Lung microvascular endothelial cell (primary cell): ENCODE results near the gene FAM186B. TPM values are rescaled to one million over a fixed set of nuclear protein-coding genes. Genes with fewer than 3 reads are reported as not detected.
"Not testable (repeated sequence)": the region's sequence is repeated elsewhere in the genome, so short reads cannot be mapped to it uniquely, and the experiment has no call there.

Source experiments
- DNase-seq, 2 donors: peaks; one replicate each; pipeline versions ENCODE4 v3.0.0 to v3.0.0-alpha.2; 2010; ENCODE audit warnings: low read depth in 2 of 2
- total RNA-seq: library from RNA; depleted of rRNA; stranded (reverse); fragments of >200 nt; gene quantifications from 2 replicates; pipeline ENCODE4 v1.2.1, GENCODE V29; 2014

FAM186B gene, protein sequence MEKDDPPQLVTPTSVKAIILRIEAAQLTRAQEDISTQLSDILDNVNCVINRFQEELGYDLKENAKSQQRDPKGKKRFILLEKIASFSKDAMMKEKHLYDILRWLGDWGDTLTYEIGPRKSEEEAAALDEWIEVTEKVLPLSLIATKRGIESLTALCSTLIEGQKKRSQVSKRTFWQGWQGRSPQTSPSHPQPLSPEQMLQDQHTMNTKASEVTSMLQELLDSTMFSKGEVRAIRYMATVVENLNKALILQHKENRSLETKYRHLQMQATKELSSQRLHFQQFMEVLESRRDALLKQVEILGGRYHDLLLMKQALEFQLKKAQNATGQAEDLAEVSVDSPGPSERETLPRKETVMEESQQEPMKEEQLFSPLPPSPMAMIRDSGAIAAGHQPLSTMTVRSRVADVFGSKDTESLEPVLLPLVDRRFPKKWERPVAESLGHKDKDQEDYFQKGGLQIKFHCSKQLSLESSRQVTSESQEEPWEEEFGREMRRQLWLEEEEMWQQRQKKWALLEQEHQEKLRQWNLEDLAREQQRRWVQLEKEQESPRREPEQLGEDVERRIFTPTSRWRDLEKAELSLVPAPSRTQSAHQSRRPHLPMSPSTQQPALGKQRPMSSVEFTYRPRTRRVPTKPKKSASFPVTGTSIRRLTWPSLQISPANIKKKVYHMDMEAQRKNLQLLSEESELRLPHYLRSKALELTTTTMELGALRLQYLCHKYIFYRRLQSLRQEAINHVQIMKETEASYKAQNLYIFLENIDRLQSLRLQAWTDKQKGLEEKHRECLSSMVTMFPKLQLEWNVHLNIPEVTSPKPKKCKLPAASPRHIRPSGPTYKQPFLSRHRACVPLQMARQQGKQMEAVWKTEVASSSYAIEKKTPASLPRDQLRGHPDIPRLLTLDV
- under 0.01 and 0.22 TPM in 2 replicates for total RNA-seq

DNA sequence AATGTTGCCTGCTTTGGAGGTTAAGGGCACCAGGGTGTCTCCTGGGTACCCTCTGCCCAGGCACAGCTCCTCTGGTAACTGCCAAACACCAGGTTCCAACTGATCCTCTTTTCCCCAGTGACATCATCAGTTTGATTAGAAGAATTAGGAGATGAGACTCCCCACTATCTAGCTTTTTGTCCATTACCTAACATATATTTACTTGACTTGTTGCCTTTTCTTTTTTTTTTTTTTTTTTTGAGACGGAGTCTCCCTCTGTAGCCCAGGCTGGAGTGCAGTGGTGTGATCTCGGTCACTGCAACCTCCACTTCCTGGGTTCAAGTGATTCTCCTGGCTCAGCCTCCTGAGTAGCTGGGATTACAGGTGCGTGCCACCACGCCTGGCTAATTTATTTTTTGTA lies at the start of gene FAM186B:
TSS of gene FAM186B (minus strand) at position 101 of the 400 bp plus-strand sequence. CDS start 162 bp downstream, outside the sequence.
- not testable (repeated sequence) for DNase-seq

DNA sequence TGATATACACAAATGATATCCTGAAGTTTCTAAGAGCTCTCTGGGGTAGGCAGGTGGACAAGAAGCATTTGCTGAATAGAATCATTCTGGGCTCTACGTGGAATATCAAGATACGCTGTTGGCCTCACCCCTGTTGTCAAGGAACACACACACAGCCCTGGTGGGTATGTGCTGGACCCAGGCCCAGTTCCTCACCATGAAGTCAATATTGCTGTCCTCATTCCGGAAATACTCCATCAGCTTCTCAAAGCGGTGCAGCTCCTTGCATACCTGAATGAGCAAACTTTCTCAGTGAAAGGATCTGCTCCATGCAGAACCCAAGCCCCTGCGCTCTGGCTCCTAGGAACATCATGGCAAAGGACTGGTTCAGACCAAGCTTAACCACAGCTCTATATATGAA lies 49.3 kb upstream of the FAM186B start:
- DNase-seq = peak in 1 of 2 donors; percentile 36

DNA sequence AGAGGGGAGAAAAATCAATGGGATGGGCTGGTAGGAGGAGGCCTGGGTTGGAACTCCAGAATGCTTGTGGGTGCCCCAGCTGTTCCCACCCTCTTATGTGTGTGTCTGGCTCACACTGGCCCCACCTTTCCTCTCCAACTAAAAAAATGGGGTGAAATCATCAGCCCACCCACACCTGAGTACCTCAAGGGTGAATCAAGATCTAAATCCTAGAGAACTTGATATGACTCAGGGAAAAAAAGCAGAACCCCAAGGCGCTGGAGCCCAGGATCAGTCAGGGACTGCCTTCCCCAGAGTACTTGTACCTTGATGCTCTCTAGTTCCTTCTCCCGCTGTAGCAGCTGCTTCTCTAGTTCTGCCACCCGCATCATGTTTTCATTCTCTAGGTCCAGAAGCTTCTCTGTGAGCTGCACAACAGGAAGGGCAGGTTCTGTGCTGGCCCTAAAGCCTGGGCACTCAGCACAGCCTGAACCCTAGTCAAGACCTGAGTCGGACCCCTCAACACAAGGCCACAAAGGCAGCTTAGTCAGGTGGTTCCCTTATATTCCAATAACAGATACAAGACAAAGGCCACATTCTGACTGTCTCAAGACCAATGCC lies 47.6 kb upstream of the FAM186B start:
- no peak for DNase-seq

DNA sequence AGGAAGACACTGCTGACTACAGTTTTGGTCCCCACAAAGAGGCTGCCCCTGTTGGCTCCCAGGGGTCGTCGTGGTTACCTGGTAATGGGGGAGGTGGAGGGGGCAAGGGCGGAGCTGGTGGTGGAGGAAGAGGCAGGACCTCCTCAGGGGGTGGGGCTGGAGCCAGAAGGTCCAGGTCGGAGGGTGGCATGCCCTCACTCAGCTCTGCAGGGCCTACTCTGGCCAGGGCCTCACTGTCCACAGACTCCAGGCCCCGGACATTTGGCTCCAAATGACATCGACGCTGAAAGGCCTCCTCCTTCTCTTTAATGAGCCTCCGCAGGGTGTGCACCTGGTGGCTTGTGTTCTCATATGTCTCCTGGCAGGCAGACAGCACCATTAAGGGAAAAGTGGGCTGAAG lies 46.4 kb upstream of the FAM186B start:
- DNase-seq = no peak

DNA sequence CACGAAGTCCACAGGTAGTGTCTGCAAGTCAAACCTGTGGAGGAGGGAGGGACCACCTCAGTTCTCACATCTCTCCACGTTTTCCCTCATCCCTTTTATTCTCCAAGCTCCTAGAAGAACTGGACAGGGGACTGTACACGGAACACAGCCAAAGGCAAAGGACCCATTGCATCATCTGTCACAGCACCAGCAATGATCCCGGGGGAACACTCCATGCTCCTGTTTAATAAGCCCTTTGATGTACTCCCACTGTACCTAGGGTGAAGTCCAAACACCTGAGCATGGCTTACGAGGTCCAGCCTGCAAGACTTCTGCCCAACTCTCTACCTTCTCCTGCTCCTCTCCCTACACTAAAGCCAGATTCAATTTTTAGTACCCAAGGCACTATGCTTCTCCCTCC lies 44.5 kb upstream of the FAM186B start:
- no peak for DNase-seq

DNA sequence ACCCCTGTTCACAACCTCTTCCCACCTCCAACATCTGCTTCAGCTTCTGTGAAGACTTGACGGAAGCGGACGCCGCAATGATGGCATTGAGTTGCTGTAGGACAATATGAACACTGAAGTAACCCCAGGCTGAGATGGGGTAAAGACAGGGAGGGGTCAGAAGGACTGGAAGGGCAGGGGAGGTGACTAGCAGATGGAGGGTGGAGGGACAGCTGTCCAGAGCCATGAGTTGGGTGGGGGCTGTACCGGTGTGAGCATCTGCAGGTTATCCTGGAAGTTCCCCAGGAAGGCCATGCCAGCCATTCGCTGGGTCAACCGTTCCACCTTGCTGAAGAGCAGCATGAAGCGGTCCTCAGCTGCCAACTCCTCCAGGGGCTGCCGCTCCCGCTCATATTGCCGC lies 44.0 kb upstream of the FAM186B start:
- no peak for DNase-seq

DNA sequence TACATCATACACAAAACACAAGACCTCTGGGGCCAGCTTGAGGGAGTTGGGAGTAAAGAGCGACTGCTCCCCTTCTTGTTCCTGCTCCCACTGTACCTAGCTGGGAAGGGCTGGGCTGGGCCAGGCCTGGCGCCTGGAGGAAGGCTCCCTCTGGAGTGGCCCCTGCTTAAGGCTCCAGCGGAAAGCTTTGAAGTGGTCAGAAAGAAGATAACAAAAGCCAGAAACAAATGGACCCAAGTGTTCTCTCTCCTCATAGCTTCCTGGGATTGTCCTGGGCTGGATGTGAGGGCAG lies 43.2 kb upstream of the FAM186B start:
- DNase-seq = no peak

DNA sequence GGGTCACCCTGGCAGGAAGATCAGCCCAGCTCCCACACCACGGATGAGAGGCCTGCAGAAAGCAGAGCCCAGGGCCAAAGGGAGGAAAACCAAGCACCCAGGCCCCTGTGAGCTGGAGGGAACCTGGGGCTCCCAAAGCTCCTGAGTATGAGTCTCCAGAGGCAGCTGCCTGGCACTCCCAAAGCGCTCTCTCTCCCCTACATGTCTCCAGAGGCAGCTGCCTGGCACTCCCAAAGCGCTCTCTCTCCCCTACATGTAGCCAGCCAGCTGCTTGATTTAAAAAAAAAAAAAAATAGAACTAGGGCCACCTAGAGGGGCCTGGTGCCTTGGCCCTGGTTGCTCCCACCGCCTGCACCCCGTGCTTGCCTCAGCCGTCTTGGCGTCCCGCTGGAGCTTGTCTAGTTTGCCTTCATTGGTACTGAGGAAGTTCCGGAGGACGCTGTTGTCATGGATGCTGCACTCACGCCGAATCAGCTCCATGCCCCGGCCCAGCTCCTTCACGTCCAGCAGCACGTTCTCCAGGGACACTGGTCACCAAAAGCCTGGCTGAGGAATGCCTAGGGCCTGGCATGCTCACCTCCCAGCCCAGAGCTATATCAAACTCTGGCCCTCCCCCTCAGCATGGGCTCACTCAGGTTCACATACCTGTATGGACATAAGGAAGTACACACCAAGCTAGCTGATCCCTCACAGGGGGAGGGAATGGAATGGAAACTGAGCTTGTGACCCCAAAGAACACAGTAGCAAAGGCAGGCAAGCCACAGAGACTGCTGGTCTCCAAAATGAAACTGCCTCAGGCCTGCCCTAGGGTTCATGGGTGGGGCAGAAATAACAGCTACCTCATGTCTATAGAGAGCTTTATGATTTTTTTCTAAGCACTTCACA lies 42.6 kb upstream of the FAM186B start:
- DNase-seq = peak in 1 of 2 donors; percentile 54

DNA sequence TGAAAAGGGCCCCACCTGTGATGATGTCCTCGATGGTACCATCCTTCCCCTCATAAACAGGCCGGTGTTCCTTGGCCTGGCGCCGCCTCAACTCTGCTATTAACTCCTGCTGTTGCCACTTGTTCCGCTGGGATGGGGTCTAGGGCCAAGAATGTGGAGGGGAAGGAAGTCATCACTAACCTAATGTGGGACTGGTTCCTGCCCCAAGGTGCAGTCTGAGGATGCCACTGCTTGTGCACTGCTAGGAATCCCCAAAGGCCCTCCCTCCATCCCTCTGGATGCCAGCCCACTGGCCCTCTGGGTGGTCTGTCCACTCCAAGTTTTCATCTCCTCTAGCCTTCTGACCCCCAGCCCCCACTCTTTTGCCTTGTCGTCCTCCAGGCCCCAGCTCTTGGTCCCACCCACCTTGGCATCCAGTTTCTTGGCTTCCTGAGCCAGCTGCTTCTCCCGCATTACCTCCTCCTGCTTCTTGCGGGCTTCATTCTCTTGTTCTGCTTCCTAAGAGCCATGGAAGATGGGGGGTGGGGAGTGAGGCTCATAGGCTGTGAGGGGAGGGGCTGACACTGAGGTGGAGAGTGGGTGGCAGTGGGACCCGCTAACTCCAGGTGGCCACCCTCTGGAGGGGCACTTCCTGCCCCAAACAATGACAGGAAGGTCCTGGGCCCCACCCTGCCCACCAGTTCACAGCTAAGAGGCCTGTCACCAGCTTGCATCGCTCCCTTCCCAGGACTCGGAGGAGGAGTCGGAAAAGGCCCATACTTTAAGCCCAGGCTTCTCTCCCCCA lies 41.6 kb upstream of the FAM186B start:
- DNase-seq = peak; percentile 19 to 53

DNA sequence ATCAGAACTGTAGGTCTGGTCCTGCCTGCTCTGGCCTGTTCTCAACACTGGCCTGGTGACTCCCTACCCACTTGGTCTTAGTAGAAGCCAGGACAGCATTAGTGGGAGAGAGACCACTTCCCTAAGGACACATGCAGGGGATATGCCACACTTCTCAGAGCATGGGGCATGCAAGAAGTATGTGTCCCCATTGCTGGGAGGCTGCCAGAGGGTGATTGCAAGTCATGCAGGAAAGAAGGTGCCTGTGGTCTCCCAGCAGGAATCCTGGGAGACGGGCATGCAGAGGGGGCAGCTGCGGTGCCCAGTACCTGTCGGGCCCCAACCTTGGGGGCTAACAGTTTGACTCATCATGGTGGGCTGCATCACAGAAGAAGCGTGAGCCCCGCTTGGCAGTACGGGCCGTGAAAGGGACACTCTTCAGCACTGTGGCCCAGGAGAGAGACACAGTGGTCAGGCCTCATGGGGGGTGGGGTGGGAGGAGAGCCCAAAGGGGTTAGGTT lies 40.9 kb upstream of the FAM186B start:
- DNase-seq = no peak

DNA sequence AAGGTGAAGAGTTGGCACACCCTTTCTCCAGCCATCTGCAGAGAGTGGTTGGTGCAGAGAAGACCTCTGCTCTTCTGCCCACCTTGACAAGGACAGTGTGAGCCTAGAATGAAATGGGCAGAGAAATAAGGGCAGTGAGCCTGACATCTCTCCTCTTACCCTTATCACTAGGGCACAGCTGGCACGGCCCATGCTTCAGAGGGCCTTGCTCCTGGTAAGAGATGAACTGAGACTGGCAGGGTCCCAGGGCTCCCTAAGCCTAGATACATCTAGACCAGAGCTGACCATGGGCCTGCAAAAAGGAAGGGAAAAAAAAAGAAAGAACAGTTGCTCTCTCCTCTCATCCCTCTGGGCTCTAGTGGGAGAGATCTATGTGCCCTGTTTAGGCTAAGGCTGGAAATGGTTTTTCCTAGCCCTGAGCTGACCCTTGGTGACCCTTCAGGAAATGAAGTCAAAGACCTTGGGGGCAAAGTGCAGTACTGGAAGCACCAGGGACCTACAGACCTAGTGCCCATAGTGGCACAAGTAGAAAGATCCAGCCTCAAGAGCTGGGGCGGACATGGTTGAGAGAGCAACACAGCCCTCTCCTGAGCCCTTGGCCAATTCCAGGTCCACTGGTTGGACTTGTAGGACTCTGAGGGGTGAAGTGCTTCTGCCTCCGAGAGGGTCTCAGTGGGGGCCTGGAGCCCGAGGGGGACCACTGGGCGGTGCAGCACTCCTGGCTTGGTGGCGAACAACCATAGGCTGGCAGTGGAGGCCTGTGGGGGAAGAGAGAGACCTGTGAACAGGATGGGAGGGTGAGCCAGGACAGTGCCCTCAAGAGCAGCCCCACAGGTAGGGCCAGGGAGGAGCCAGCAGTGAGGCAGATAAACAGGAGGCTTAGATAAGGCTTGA lies 40.0 kb upstream of the FAM186B start:
- DNase-seq = no peak

DNA sequence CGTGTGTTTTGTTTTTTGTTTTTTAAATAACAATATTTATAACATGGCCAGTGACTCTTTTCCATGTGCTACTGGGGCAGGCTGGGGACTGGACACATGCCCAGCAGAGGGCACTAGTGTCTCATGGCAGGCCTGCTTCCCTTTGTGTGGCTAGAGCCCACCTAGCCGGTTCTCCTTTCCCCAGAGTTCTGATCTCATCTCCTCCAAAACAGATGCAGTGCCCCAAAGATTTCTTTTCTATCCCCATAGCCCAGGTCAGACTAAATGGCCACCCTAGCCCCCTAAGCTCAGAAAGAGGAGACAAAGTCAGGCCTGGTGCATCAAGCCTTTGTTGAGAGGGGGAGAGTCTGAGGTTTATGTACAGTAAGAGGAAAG lies 39.2 kb upstream of the FAM186B start:
- peak; percentile 87 to 89 for DNase-seq

DNA sequence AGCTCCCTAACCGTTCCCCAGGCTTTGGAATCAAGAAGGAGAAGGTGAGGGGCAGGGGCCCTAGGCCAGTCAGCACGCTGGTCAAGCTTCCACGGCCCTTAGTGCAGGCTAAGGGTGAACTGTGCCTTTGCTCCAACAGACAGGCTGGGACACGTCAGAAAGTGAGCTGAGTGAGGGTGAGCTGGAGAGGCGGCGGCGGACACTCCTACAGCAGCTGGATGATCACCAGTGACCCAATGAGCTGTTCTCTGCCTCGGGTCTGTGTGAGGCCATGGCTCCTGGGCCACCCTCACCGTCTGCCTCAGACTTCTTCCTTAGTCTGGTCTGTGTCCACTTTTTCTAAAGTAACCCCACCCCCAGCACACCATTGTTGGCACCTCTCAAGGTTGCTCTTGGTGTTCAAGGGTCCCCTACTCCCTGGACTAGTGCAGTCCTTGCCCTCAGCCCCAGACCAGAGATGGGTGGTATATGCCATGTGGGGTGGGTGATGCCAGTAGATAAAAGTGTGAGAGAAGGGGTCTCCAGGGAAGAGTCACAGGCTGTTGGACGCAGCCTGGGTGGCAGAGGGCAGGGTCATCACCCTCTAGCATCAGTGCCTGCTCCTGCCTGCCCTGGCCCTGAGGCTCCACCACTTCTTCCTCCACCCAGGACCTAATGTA lies 38.7 kb upstream of the FAM186B start:
- DNase-seq = no peak

DNA sequence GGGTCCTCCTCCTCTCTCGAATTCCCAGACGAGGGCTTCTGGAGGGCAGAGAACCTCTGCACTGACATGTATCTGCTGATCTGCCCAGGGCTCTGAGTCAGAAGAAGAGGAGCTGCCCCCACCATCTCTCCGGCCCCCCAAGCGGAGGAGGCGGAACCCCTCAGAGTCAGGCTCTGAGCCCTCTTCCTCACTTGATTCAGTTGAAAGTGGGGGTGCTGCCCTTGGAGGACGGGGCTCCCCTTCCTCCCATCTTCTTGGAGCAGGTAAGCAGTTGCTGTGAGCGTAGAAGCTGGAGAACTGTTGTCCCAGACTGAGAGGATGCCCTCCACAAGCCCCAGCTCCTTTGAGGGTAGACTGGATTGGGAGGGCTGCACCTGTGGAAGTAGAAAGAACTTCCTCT lies 37.7 kb upstream of the FAM186B start:
- DNase-seq = no peak

DNA sequence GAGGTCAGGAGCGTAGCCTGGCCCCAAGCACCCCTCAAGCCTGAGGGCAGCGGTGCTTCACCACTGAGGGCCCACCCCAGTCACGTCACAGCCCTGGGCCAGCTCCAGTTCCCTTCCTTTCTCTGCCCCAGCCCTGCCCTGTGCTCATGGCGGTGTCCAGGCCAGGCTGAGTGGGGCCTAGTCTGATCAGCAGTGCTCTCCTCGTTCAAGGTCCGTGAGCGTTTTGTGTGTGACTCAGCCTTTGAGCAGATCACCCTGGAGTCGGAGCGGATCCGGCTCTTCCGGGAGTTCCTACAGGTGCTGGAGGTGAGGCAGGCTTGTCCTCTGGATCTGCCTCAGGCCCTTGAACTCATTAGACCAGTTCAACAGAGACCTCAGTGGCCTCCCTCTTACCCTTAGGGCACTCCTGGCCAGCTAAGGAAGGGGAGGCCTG lies 36.9 kb upstream of the FAM186B start:
- DNase-seq = no peak

DNA sequence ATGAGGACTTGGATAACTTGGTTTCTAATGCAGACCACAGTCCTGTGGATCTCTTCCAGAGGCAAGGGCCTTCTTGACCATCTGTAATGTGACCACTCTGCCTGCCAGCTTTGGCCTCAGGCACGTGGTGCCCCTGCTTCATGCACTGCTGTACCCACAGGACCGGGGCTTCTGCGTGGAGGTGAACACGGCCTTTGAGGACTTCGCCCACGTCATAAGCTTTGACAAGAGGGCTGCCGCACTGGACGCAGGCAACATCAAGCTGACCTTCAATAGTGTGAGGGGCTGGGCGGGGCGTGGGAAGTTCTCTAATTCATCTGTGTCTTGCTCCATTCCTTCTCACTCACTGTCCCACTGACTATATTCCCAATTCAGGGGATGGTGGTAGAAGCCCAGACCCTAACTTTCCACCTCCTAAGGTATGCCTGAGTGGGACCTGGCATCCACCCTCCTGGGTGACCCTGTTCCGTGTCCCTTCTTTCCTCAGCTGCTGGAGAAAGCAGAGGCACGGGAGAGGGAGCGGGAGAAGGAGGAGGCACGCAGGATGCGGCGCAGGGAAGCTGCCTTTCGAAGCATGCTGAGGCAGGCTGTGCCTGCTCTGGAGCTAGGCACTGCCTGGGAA lies 36.4 kb upstream of the FAM186B start:
- DNase-seq = no peak

DNA sequence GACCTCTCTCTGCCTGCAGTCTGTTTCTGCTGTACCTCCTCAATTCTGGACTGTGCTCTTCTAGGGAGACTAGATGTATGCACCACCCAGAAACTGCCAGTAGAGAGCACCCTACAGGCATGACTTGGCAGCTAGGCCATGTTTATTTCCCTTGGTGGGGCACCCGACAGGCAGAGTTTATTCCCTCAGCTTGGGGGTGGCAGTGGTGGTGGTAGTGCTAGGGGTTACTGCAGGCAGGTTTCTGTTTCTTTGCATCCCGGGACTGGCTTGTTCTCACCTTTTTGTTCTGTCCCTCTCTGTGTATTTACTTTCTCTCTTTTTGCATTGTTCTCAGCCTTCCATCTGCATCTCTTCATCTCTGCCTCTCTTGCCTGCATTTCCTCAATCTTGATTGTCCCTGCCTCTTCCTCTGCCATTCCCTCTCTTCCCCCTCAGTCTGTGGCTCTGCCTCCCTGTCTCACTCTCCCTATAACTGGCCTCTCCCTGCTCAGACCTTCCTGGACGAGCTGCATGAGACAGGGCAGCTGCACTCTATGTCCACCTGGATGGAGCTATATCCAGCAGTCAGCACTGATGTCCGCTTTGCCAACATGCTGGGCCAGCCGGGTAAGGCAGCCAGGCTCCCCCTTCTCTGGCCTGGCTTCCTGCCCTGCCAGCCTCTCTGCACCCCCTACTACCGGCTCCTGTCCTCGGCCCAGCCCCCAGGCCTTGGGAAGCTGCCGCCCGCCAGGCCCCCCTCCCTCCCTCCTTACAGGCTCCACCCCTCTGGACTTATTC lies 31.7 kb upstream of the FAM186B start:
- DNase-seq = peak; percentile 77 to 83

DNA sequence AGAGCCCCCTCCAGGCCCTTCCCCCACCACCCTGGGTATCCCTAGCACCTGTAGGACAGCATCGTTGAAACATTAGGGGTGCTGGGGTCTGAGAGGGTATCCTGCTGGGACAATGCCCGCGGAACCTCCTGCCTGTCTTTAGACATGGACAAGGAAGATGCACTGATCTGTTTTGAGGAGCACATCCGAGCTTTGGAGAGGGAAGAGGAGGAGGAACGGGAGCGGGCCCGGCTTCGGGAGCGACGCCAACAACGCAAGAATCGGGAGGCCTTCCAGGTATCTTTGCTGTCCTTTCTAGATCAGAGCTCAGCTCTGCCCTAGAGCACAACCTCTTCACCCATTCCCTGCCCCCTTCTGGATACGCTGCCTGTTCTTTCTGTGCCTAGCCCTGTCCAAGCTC lies 31.1 kb upstream of the FAM186B start:
- no peak for DNase-seq
